SK-N-SH (cell line): Measurements from ENCODE around the gene CAND1.

Experiments used
- EP300 ChIP-seq, 2 experiments: IDR thresholded peaks; 2 replicates each; pipeline versions ENCODE4 v1.4.0 to v1.6.1; 2012; ENCODE audit warnings: borderline replicate concordance in 1 of 2, low read depth in 1 of 2, low read length in 1 of 2
- POLR2AphosphoS5 ChIP-seq: IDR thresholded peaks from 2 replicates; pipeline ENCODE4 v1.6.1; 2012; ENCODE audit warnings: low read depth, low read length
- REST ChIP-seq: IDR thresholded peaks from 2 replicates; pipeline ENCODE4 v1.6.1; 2012; ENCODE audit warnings: mild to moderate bottlenecking, low read depth, low read length, moderate library complexity
- RFX5 ChIP-seq: IDR thresholded peaks from 2 replicates; pipeline ENCODE4 v1.6.1; 2012; ENCODE audit warnings: mild to moderate bottlenecking, improper control_type of control experiment, low read length
- TF ChIP-seq, protein P1 (sequence below): fragments of 200-600 bp; sonication (generic); IDR thresholded peaks from 2 replicates; pipeline ENCODE4 v1.6.1; 2017; ENCODE audit warnings: antibody characterized with exemption, mild to moderate bottlenecking, moderate library complexity
- TF ChIP-seq, protein P2 (sequence below): IDR thresholded peaks from 2 replicates; pipeline ENCODE4 v1.4.0; 2012; ENCODE audit warnings: low read depth

DNA sequence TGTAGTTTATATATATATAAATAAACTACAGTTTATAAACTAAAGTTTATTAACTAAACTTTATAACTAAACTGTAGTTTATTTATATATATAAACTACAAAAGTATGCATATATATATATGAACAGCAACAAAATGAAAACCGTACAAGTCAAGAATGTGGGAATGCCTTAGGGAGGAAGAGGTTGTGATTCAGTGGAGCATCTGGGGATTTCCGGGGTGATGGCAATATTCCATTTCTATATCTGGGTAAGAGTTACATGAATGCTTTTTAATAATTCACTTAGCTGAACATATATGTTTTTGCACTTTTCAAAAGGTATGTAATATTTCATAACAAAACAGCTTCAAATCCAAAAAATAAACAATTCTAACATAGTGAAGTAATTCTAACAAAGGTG lies 30.1 kb upstream of the CAND1 start:
- TF ChIP-seq, protein P1, sequence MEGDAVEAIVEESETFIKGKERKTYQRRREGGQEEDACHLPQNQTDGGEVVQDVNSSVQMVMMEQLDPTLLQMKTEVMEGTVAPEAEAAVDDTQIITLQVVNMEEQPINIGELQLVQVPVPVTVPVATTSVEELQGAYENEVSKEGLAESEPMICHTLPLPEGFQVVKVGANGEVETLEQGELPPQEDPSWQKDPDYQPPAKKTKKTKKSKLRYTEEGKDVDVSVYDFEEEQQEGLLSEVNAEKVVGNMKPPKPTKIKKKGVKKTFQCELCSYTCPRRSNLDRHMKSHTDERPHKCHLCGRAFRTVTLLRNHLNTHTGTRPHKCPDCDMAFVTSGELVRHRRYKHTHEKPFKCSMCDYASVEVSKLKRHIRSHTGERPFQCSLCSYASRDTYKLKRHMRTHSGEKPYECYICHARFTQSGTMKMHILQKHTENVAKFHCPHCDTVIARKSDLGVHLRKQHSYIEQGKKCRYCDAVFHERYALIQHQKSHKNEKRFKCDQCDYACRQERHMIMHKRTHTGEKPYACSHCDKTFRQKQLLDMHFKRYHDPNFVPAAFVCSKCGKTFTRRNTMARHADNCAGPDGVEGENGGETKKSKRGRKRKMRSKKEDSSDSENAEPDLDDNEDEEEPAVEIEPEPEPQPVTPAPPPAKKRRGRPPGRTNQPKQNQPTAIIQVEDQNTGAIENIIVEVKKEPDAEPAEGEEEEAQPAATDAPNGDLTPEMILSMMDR = no peak
- TF ChIP-seq EP300 (IDR thresholded peaks at IDR 0.05; ENCODE audit: borderline replicate concordance in 1 of 2, low read depth in 1 of 2, low read length in 1 of 2) = no peak
- no peak for TF ChIP-seq REST
- no peak for TF ChIP-seq RFX5
- TF ChIP-seq, protein P2, sequence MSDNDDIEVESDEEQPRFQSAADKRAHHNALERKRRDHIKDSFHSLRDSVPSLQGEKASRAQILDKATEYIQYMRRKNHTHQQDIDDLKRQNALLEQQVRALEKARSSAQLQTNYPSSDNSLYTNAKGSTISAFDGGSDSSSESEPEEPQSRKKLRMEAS = no peak
- TF ChIP-seq POLR2AphosphoS5 = no peak
